ENCODE data around the gene ISOC1. TPM values are rescaled to one million over a fixed set of nuclear protein-coding genes. Genes with fewer than 3 reads are reported as not detected.

ISOC1 gene
- total RNA-seq (10 to 100 TPM; 22.7 to 27.1 TPM), polyA plus RNA-seq (ENCODE audit: insufficient read length in 6 of 6) (10 to 100 TPM; 36.4 to 51.6 (median 42.1) TPM)
- long read RNA-seq, donor 1, transcript ISOC1-201 (5 exons, 1,940 nt) = major isoform, 32 of 32 reads
- long read RNA-seq, donor 1, partial matches to known transcripts = 0 of 32 reads
- long read RNA-seq, donor 1, other reads (novel, unspliced or antisense) = 0 of 32 reads
- long read RNA-seq, donor 2, transcript ISOC1-201 (5 exons, 1,940 nt) = major isoform, 23 of 31 reads
- long read RNA-seq, donor 2, partial matches to known transcripts = 8 of 31 reads
- long read RNA-seq, donor 2, other reads (novel, unspliced or antisense) = 0 of 31 reads
- long read RNA-seq, donor 3, transcript ISOC1-201 (5 exons, 1,940 nt) = major isoform, 18 of 18 reads
- long read RNA-seq, donor 3, partial matches to known transcripts = 0 of 18 reads
- long read RNA-seq, donor 3, other reads (novel, unspliced or antisense) = 0 of 18 reads
- long read RNA-seq, donor 4, transcript ISOC1-201 (5 exons, 1,940 nt) = major isoform, 18 of 21 reads
- long read RNA-seq, donor 4, partial matches to known transcripts = 1 of 21 reads
- long read RNA-seq, donor 4, other reads (novel, unspliced or antisense) = 2 of 21 reads
- long read RNA-seq, donor 5, transcript ISOC1-201 (5 exons, 1,940 nt) = major isoform, 21 of 21 reads
- long read RNA-seq, donor 5, partial matches to known transcripts = 0 of 21 reads
- long read RNA-seq, donor 5, other reads (novel, unspliced or antisense) = 0 of 21 reads
- long read RNA-seq, donor 6, transcript ISOC1-201 (5 exons, 1,940 nt) = major isoform, 34 of 34 reads
- long read RNA-seq, donor 6, partial matches to known transcripts = 0 of 34 reads
- long read RNA-seq, donor 6, other reads (novel, unspliced or antisense) = 0 of 34 reads
- long read RNA-seq, donor 7, transcript ISOC1-201 (5 exons, 1,940 nt) = major isoform, 9 of 14 reads
- long read RNA-seq, donor 7, partial matches to known transcripts = 5 of 14 reads
- long read RNA-seq, donor 7, other reads (novel, unspliced or antisense) = 0 of 14 reads
- long read RNA-seq, donor 8, transcript ISOC1-201 (5 exons, 1,940 nt) = major isoform, 18 of 18 reads
- long read RNA-seq, donor 8, partial matches to known transcripts = 0 of 18 reads
- long read RNA-seq, donor 8, other reads (novel, unspliced or antisense) = 0 of 18 reads
- long read RNA-seq, donor 9 = 0 reads
- long read RNA-seq, donor 10, transcript ISOC1-201 (5 exons, 1,940 nt) = major isoform, 7 of 8 reads
- long read RNA-seq, donor 10, partial matches to known transcripts = 1 of 8 reads
- long read RNA-seq, donor 10, other reads (novel, unspliced or antisense) = 0 of 8 reads
- long read RNA-seq, donor 11, transcript ISOC1-201 (5 exons, 1,940 nt) = major isoform, 25 of 30 reads
- long read RNA-seq, donor 11, partial matches to known transcripts = 5 of 30 reads
- long read RNA-seq, donor 11, other reads (novel, unspliced or antisense) = 0 of 30 reads
- long read RNA-seq, donor 12, transcript ISOC1-201 (5 exons, 1,940 nt) = major isoform, 18 of 18 reads
- long read RNA-seq, donor 12, partial matches to known transcripts = 0 of 18 reads
- long read RNA-seq, donor 12, other reads (novel, unspliced or antisense) = 0 of 18 reads

DNA sequence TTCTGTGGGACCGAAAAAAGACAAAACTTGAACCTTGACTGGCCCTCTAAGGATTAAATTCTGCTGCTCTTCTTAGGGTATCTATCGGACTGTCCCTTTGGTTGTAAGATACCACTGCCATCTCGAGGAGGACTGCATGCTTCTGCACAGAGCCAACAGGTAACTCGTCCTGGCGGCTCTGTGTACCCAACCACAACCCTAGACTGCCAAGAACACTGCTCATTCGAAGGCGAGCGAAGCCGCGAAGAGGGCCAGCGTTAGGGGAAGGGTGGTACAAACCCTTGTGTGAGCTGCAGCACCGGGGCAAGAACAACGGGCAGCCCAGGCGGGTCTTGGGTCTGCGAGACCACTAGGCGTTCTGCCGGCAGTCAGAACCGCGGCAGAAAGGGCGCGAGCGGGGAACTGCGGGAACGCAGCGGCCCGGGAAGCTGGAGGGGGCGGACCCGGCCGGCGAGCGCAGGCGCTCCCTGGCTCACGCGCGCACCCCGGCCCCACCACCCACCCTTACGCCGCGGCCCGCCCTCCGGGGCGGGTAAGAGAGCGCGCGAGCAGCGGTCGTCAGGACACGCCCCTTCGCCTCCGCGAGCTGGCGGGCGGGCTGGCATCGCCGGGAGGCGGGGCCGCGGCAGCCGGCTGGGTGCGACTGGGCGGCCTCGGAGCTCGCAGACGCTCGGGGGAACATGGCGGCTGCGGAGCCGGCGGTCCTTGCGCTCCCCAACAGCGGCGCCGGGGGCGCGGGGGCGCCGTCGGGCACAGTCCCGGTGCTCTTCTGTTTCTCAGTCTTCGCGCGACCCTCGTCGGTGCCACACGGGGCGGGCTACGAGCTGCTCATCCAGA lies at the start of gene ISOC1:
Gene ISOC1, plus strand, starts transcription at position 663 of the 837 bp plus-strand sequence. Its CDS starts 18 bp downstream, at position 681.
- peak; percentile 96 for ATAC-seq
- H3K27ac ChIP-seq = peak within 1 kb of the TSS; percentile 84 to 87
- intact Hi-C loops (cut with DNase I) = no loop called here
- H3K36me3 ChIP-seq = no peaks in the 10 kb centered on the region
- peak within 1 kb of the TSS; percentile 75 to 93 for H3K4me3 ChIP-seq
- H3K9me3 ChIP-seq = no peaks in the 10 kb centered on the region
- TF ChIP-seq, protein P1, sequence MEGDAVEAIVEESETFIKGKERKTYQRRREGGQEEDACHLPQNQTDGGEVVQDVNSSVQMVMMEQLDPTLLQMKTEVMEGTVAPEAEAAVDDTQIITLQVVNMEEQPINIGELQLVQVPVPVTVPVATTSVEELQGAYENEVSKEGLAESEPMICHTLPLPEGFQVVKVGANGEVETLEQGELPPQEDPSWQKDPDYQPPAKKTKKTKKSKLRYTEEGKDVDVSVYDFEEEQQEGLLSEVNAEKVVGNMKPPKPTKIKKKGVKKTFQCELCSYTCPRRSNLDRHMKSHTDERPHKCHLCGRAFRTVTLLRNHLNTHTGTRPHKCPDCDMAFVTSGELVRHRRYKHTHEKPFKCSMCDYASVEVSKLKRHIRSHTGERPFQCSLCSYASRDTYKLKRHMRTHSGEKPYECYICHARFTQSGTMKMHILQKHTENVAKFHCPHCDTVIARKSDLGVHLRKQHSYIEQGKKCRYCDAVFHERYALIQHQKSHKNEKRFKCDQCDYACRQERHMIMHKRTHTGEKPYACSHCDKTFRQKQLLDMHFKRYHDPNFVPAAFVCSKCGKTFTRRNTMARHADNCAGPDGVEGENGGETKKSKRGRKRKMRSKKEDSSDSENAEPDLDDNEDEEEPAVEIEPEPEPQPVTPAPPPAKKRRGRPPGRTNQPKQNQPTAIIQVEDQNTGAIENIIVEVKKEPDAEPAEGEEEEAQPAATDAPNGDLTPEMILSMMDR (IDR thresholded peaks at IDR 0.05) = no peak
- no peaks in the 10 kb centered on the region for H3K27me3 ChIP-seq
- DNase-seq = peak; percentile 89 to 97 (median 96)
- peaks cover 0 to 16% of the 10 kb centered on the region in 2 donors for H3K4me1 ChIP-seq

DNA sequence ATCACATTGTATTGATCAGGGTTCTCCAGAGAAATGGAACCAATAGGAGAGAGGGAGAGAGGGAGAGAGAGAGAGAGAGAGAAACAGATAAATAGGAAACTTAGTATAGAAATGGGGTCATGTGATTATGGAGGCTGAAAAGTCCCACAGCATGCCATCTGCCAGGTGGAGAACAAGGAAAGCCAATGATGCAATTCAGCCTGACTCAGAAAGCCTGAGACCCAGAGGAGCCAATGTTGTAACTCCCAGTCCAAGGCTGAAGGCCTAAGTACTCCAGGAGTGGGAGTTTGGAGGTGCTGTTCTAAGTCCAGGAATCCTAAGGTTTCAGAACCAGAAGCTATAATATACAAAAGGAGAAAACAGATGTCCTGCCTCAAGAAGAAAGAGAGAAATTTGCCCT lies 48.4 kb upstream of the ISOC1 start:
- TF ChIP-seq, protein P1 (IDR thresholded peaks at IDR 0.05) = no peak
- Histone ChIP-seq H3K27ac (no peak overlapping the region), H3K9me3 (peaks cover 0 to 24% of the 10 kb centered on the region in 2 donors), H3K27me3 (no peaks in the 10 kb centered on the region), H3K4me3 (no peak overlapping the region), H3K36me3 (no peaks in the 10 kb centered on the region), H3K4me1 (no peaks in the 10 kb centered on the region)
- DNase-seq (no peak), ATAC-seq (no peak)
- intact Hi-C loops (cut with DNase I) = no loop called here

DNA sequence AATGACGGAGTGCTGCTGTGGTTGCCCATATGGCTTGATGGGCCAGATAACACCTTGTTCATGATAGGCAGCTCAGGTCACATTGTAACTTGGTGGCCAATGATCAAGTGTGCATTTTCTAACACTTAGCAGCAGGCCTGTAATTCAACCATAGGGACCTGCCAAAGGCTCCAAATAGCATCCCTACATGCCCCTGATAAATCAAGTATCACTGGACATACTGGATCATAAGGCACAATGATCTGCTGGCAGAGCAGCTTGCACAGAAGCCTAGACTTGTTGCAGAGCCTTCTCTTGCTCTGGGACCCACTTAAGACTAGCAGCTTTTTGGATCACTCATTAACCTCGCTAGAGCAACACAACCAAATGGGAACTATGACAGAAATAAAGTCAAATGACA lies 46.0 kb upstream of the ISOC1 start:
- intact Hi-C loops (cut with DNase I) = no loop called here
- no peak for ATAC-seq
- H3K4me3 ChIP-seq = no peak overlapping the region
- H3K4me1 ChIP-seq = no peaks in the 10 kb centered on the region
- no peaks in the 10 kb centered on the region for H3K27me3 ChIP-seq
- no peak overlapping the region for H3K27ac ChIP-seq
- DNase-seq = no peak
- no peaks in the 10 kb centered on the region for H3K36me3 ChIP-seq
- peaks cover 0 to 22% of the 10 kb centered on the region in 2 donors for H3K9me3 ChIP-seq
- TF ChIP-seq, protein P1 (IDR thresholded peaks at IDR 0.05) = no peak

DNA sequence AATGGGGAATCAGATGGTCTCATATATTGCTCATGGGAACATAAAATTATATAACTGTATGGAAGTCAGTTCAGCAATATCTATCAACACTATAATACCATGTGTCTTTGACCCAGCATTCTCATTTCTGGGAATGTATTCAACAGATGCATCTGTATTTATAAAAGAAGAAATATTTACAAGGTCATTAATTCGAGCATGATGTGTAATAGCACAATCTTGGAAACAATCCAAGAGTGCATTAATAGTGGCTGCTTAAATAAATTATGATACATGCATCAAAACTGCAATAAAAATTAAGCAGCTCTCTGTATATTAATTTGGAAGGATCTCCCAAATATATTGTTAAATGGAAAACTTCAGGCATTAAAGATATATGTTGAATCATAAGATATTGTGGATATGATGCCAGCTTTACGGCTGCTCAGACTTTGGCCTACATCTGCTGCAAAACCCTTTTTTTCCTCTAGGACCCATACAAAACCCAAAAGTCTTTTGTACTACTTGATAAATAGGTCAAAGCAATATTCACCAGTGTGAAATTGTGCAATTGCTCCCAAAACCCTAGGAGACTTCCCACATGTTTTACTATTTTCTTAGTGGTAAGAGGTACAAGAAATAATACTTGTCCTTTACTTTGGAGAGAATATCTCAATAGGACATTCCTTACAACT lies 45.3 kb upstream of the ISOC1 start:
- TF ChIP-seq, protein P1 (IDR thresholded peaks at IDR 0.05) = no peak
- no peak for ATAC-seq

More for the DNA sequence above, 45.3 kb upstream of the ISOC1 start:
- intact Hi-C loops (cut with DNase I) = no loop called here
- no peak for DNase-seq
- no peak overlapping the region for H3K27ac ChIP-seq
- no peaks in the 10 kb centered on the region for H3K36me3 ChIP-seq
- H3K9me3 ChIP-seq = peaks cover 0 to 14% of the 10 kb centered on the region in 2 donors
- H3K27me3 ChIP-seq = no peaks in the 10 kb centered on the region
- H3K4me1 ChIP-seq = no peaks in the 10 kb centered on the region
- H3K4me3 ChIP-seq = no peak overlapping the region

All from left lung (tissue), 14 donors.